PFSK-1 (cell line): ENCODE results near the gene CACNA1I.

Source experiments
- FOXP2 ChIP-seq: optimal IDR thresholded peaks from 2 replicates; pipeline ENCODE3; 2011; ENCODE audit warnings: borderline replicate concordance, control low read depth, inconsistent platforms; ENCODE audit not compliant: insufficient read depth; ENCODE audit errors: extremely low read length, extremely low read depth
- POLR2AphosphoS5 ChIP-seq: IDR thresholded peaks from 2 replicates; pipeline ENCODE4 v1.6.1; 2012; ENCODE audit warnings: low read depth, mild to moderate bottlenecking, control low read depth, low read length, moderate library complexity
- SIN3A ChIP-seq: IDR thresholded peaks from 2 replicates; pipeline ENCODE4 v1.6.1; 2012; ENCODE audit warnings: mild to moderate bottlenecking, low read length, moderate library complexity, borderline replicate concordance; ENCODE audit not compliant: insufficient read depth
- TAF1 ChIP-seq: IDR thresholded peaks from 2 replicates; pipeline ENCODE4 v1.6.1; 2012; ENCODE audit warnings: low read length, control low read depth, borderline replicate concordance; ENCODE audit not compliant: insufficient read depth
- TF ChIP-seq, protein P1 (sequence below), 2 experiments: IDR thresholded peaks; 2 replicates each; pipeline versions ENCODE4 v1.6.1 to v1.8.0; 2011 to 2012; ENCODE audit warnings: low read depth in 2 of 2, low read length in 2 of 2, control low read depth in 1 of 2, inconsistent platforms in 1 of 2, mild to moderate bottlenecking in 1 of 2, moderate library complexity in 1 of 2; ENCODE audit not compliant: insufficient read depth in 1 of 2

The CACNA1I gene

DNA sequence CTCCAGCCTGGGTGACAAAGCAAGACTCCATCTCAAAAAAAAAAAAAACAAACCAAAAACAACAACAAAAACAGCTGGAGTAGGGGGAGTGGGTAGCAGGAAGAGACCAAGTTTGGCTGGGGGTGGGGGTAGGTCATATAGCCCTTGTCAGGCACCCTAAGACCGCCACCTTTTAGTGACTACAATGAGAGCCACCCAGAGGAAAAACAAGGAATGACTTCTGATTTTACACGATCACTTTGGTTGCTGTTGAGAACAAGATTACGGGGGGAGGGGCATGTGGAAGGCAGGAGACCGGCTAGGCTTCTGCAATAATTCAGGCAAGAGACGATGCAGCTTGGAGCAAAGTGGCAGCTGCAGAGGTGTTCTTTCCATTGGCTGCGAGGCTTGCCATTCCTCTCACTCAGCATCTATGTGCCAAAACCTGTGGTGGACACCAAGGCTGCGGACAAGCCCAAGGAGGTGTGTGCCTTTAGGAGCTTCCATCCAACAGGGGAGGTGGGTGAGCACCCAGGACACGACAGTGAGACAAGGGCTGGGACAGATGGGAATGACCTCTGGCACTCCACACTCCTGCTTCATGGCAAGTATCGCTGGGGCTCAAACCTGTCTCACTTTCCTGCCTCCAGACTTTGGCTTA is 39.7 kb upstream of the CACNA1I start:
- TF ChIP-seq, protein P1, sequence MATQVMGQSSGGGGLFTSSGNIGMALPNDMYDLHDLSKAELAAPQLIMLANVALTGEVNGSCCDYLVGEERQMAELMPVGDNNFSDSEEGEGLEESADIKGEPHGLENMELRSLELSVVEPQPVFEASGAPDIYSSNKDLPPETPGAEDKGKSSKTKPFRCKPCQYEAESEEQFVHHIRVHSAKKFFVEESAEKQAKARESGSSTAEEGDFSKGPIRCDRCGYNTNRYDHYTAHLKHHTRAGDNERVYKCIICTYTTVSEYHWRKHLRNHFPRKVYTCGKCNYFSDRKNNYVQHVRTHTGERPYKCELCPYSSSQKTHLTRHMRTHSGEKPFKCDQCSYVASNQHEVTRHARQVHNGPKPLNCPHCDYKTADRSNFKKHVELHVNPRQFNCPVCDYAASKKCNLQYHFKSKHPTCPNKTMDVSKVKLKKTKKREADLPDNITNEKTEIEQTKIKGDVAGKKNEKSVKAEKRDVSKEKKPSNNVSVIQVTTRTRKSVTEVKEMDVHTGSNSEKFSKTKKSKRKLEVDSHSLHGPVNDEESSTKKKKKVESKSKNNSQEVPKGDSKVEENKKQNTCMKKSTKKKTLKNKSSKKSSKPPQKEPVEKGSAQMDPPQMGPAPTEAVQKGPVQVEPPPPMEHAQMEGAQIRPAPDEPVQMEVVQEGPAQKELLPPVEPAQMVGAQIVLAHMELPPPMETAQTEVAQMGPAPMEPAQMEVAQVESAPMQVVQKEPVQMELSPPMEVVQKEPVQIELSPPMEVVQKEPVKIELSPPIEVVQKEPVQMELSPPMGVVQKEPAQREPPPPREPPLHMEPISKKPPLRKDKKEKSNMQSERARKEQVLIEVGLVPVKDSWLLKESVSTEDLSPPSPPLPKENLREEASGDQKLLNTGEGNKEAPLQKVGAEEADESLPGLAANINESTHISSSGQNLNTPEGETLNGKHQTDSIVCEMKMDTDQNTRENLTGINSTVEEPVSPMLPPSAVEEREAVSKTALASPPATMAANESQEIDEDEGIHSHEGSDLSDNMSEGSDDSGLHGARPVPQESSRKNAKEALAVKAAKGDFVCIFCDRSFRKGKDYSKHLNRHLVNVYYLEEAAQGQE (IDR thresholded peaks at IDR 0.05; ENCODE audit: insufficient read depth in 1 of 2, low read depth in 2 of 2, low read length in 2 of 2) = no peak
- no peak for TF ChIP-seq TAF1
- no peak for TF ChIP-seq POLR2AphosphoS5
- TF ChIP-seq SIN3A = no peak
- no peak for TF ChIP-seq FOXP2

DNA sequence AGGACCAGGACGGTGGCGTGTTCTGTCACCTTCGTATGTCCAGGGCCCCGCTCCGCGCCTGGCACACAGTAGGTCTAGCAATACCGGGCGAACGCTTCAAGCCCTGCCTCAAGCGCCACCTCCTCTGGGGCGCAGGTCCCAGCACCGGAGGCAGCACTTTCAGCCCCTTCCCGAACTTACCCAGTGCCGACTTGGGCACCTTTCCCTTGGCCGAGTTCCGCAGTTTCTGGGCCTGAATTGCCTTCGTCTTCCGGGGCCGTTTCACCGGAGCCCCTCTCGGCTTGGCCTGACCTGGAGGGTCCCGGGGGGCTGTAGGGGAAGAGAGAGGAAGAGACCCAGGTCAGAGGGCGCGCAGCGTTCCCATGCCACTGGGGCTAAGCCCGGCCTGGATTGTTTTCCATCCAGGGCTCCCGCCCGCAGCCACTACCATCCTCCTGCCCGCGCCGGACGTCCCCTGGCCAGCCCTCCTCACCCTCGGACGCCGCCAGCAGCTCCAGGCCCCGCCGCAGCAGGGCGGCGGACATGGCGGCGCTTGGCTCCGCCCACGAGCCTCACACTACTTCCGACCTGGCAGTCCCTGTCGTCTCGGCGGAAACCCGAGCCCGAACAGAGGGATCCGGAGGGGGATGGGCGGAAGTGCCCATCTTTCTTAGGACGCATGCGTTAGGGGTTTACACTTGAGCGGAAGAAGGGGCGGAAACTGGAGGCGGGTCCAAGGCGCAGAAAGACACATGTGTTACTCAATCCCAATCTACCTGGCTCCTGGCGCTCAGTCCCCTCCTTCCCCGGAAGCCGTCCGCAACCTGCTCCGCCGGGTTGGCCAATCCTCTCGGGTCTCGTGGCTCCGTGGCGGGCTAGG is 38.1 kb upstream of the CACNA1I start, which contains the start of gene RPS19BP1:
Gene RPS19BP1, minus strand, starts transcription at position 534 of the 859 bp plus-strand sequence. Its CDS starts 10 bp downstream, at position 524.
- TF ChIP-seq FOXP2 (no peak), POLR2AphosphoS5 (peak; percentile 88), TAF1 (peak; percentile 87; the same call in 1 of the 2 replicates), SIN3A (0 out of 2 replicates have a peak, but pooled peaks have one; percentile 72)
- TF ChIP-seq, protein P1 (IDR thresholded peaks at IDR 0.05; ENCODE audit: insufficient read depth in 1 of 2, low read depth in 2 of 2, low read length in 2 of 2) = no peak

DNA sequence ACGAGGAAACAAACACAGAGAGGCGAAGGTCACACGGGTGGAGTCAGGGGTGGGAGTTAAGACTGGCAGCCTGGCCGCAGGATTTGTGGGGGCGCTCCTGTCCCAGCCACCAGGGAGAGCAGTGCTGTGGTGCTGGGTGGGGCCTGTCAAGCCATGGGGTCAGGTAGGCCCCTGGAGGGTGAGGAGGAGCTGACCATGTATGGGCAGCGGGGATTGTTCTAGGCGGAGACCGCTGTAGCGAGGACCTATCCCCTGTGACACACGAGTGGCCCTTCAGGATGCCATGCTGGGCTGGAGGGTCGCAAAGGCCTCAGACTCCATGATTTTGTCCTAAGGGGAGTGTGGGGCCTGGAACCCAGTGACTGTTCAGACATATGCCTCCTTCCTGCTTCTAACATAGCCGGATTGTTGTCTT is 36.5 kb upstream of the CACNA1I start:
- TF ChIP-seq TAF1 (no peak), SIN3A (no peak), FOXP2 (no peak), POLR2AphosphoS5 (no peak)
- TF ChIP-seq, protein P1 (IDR thresholded peaks at IDR 0.05; ENCODE audit: insufficient read depth in 1 of 2, low read depth in 2 of 2, low read length in 2 of 2) = no peak

DNA sequence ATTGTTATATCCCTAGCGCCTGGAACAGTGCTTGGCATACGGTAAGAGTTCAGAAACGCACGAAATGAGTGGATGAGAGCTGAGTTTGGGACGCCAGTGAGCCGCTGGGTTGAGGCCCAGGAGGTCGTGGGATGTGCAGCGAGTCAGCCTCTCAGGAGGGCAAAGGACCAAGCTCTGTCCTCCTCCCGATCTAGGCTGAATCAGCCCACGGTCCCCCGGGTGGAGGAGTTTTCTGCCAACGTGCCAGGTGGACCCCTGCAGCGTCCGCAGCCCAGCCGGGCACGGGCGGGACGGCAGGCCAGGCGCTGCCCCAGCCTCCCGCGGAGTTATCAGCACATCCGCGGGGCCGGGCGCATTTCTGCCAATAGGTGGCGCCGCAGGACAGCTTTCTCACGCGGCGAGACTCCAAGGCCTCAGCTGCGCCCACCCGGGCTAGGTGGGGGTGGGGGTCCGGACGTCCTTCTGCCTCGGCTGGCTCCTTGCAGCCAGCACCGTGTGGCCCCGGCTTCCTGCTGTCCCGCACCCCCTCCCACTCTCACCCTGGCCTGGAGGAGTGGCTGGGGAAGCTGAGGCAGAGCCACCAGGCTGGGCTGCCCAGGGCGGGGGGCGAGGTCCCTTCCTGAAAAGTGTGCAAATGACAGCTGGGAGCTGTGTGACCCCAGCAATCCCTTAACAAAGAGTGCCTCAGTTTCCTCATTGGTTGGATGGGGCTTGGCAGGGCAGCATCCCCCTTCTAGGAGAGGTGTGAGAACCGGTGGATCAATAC is 35.8 kb upstream of the CACNA1I start:
- peak; percentile 81 for TF ChIP-seq FOXP2
- TF ChIP-seq SIN3A = no peak

DNA sequence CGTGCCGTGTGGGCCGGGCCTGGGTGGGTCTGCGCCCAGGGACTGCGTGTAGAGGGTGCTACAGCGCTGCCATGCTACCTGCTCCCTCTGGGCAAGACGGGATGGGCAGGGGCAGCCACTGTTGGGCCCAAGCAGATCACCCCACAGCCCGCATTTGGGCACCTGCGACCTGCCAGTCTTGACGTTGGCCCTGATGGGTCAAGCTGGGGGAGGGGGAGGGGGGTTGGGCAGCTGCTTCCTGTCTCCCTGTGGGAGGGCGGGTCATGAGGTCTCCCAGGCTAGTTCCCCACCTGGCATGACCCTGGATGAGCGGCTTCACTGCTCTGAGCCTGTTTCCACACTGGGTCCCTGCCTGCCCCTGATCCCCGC is 35.2 kb upstream of the CACNA1I start:
- TF ChIP-seq TAF1 = no peak
